Mesendoderm (in vitro differentiated cells): ENCODE results near the gene POLR2F.

ENCODE experiments used
- DNase-seq: peaks from one replicate; pipeline ENCODE4 v3.0.0; 2013
- H2AK5ac ChIP-seq: 2 replicates; pipeline ENCODE4 v1.6.1; 2013; ENCODE audit warnings: low read length, inconsistent platforms
- H2BK120ac ChIP-seq: 2 replicates; pipeline ENCODE4 v1.6.1; 2013; ENCODE audit warnings: low read depth, mild to moderate bottlenecking, low read length, moderate library complexity, mixed read lengths
- H2BK15ac ChIP-seq: replicated peaks from 2 replicates; pipeline ENCODE4 v1.6.1; 2013; ENCODE audit warnings: low read depth, mild to moderate bottlenecking, moderate library complexity
- H2BK5ac ChIP-seq: 2 replicates; pipeline ENCODE4 v1.6.1; 2013; ENCODE audit warnings: low read length, inconsistent platforms
- H3K18ac ChIP-seq: 2 replicates; pipeline ENCODE4 v1.6.1; 2013; ENCODE audit warnings: mild to moderate bottlenecking, low read length, mixed read lengths
- H3K23ac ChIP-seq: one replicate; pipeline ENCODE4 v1.6.1; 2013; ENCODE audit warnings: low read length
- H3K27ac ChIP-seq: 2 replicates; pipeline ENCODE4 v1.5.1; 2013; ENCODE audit warnings: low read depth, mild to moderate bottlenecking, inconsistent platforms, low read length, moderate library complexity
- H3K27me3 ChIP-seq: 2 replicates; pipeline ENCODE4 v1.6.1; 2013; ENCODE audit warnings: low read length, control low read depth, mild to moderate bottlenecking, inconsistent platforms; ENCODE audit not compliant: insufficient read depth, poor library complexity
- H3K36me3 ChIP-seq: 2 replicates; pipeline ENCODE4 v1.6.1; 2013; ENCODE audit warnings: low read length, inconsistent platforms; ENCODE audit not compliant: control insufficient read depth, insufficient read depth
- H3K4ac ChIP-seq: one replicate; pipeline ENCODE4 v1.6.1; 2013; ENCODE audit warnings: low read depth, mild to moderate bottlenecking, low read length, moderate library complexity
- H3K4me1 ChIP-seq: 2 replicates; pipeline ENCODE4 v1.6.1; 2013; ENCODE audit warnings: low read depth, low read length, inconsistent platforms; ENCODE audit not compliant: control insufficient read depth
- H3K4me2 ChIP-seq: 2 replicates; pipeline ENCODE4 v1.6.1; 2013; ENCODE audit warnings: low read length
- H3K4me3 ChIP-seq: 2 replicates; pipeline ENCODE4 v1.5.1; 2013; ENCODE audit warnings: mild to moderate bottlenecking, low read length
- H3K56ac ChIP-seq: one replicate; pipeline ENCODE4 v1.6.1; 2013; ENCODE audit warnings: low read length
- H3K79me1 ChIP-seq: 2 replicates; pipeline ENCODE4 v1.6.1; 2013; ENCODE audit warnings: low read length, inconsistent platforms
- H3K79me2 ChIP-seq: 2 replicates; pipeline ENCODE4 v1.6.1; 2013; ENCODE audit warnings: mild to moderate bottlenecking, low read length; ENCODE audit not compliant: control insufficient read depth, insufficient read depth
- H3K9ac ChIP-seq: 2 replicates; pipeline ENCODE4 v1.6.1; 2013; ENCODE audit warnings: low read length, inconsistent platforms
- H4K5ac ChIP-seq: one replicate; pipeline ENCODE4 v1.6.1; 2013; ENCODE audit warnings: low read length
- H4K8ac ChIP-seq: one replicate; pipeline ENCODE4 v1.6.1; 2013; ENCODE audit warnings: low read depth, mild to moderate bottlenecking, control low read depth, low read length, moderate library complexity
- WGBS: extraction: QIAGEN DNeasy Blood & Tissue Kit; methylation state at CpG from one replicate; pipeline ENCODE4 v1.1.7; 2013; ENCODE audit warnings: low lambda C conversion rate, missing lambda C conversion rate; ENCODE audit not compliant: insufficient coverage; ENCODE audit errors: extremely low coverage; 5-methylcytosine and 5-hydroxymethylcytosine counted together

The POLR2F gene

DNA sequence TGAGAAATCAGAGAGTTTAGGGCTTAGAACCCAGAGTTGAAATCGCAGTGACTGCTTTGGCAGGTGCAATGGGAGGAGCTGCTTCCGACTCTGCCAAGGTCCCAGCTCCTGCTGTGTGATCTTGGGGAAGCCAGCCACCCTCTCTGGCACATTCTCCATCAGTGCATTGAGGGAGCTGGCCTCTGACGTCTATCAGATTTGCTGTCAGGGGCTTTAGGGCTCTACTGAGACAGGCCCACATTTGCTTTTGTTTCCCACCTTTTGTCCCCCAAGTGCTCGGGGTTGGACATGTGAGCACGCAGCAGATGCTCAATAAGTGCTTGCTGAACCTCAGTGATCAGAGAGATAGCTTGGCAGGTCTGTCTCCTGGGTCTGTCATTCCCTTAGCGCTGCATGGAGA lies 41.5 kb downstream of the POLR2F start:
- Histone ChIP-seq H3K4me1 (no peaks in the 10 kb centered on the region), H2BK15ac (no peak overlapping the region), H4K5ac (no peak overlapping the region), H2BK5ac (no peak overlapping the region), H2BK120ac (no peak overlapping the region), H3K18ac (no peak overlapping the region), H3K9ac (no peak overlapping the region), H3K56ac (no peak overlapping the region), H3K27me3 (no peaks in the 10 kb centered on the region), H3K79me2 (no peaks in the 10 kb centered on the region), H3K23ac (no peak overlapping the region), H2AK5ac (no peak overlapping the region), H4K8ac (no peak overlapping the region), H3K4ac (no peak overlapping the region), H3K36me3 (no peaks in the 10 kb centered on the region), H3K4me2 (no peak overlapping the region), H3K27ac (no peak overlapping the region), H3K79me1 (no peaks in the 10 kb centered on the region), H3K4me3 (no peak overlapping the region)
- WGBS = no CpG with 5 or more reads among the region's 6 CpGs
- DNase-seq = no peak

GRCh38 chr22:37995460-37995859 lies 42.0 kb downstream of the POLR2F start:
- Histone ChIP-seq H3K4ac (no peak overlapping the region), H3K4me2 (no peak overlapping the region), H3K27ac (no peak overlapping the region), H3K36me3 (no peaks in the 10 kb centered on the region), H3K79me2 (no peaks in the 10 kb centered on the region), H3K4me1 (no peaks in the 10 kb centered on the region), H3K79me1 (no peaks in the 10 kb centered on the region), H2BK120ac (no peak overlapping the region), H2BK5ac (no peak overlapping the region), H2AK5ac (no peak overlapping the region), H3K27me3 (no peaks in the 10 kb centered on the region), H2BK15ac (no peak overlapping the region), H4K8ac (no peak overlapping the region), H4K5ac (no peak overlapping the region), H3K23ac (no peak overlapping the region), H3K4me3 (no peak overlapping the region), H3K18ac (no peak overlapping the region), H3K9ac (no peak overlapping the region), H3K56ac (no peak overlapping the region)
- DNase-seq = no peak
- WGBS = no CpG with 5 or more reads among the region's 4 CpGs

DNA sequence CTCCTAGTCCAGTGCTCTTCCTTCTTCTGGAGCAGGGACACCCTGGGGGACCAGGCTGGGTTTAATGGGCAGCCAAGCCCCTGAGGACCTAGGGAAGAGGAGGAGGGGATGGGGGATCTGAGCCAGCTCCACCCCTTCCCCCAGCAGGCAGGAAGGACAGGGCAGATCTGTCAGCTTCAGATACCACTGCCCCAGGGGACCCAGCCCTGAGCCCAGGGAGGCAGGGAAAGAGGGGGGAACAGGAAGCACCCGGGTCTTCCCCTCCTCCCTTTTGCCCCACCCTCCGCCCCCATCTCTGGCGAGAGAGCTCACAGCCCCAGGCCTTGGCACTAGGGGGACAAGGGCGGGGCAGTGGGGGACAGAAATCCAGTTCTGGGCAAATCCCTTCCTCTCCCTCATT lies 42.6 kb downstream of the POLR2F start:
- no peaks in the 10 kb centered on the region for H3K27me3 ChIP-seq
- H3K79me1 ChIP-seq = no peaks in the 10 kb centered on the region
- H3K23ac ChIP-seq = no peak overlapping the region
- H3K4me2 ChIP-seq = no peak overlapping the region
- H3K27ac ChIP-seq = no peak overlapping the region
- H4K8ac ChIP-seq = no peak overlapping the region
- H2BK5ac ChIP-seq = no peak overlapping the region
- H3K56ac ChIP-seq = no peak overlapping the region
- H4K5ac ChIP-seq = no peak overlapping the region
- no peaks in the 10 kb centered on the region for H3K79me2 ChIP-seq
- WGBS = no CpG with 5 or more reads among the region's 4 CpGs
- no peak overlapping the region for H3K4ac ChIP-seq
- H3K9ac ChIP-seq = no peak overlapping the region
- no peaks in the 10 kb centered on the region for H3K4me1 ChIP-seq
- no peak overlapping the region for H3K4me3 ChIP-seq
- H2BK120ac ChIP-seq = no peak overlapping the region
- H3K18ac ChIP-seq = no peak overlapping the region
- H3K36me3 ChIP-seq = no peaks in the 10 kb centered on the region
- H2BK15ac ChIP-seq = no peak overlapping the region
- H2AK5ac ChIP-seq = no peak overlapping the region
- no peak for DNase-seq

DNA sequence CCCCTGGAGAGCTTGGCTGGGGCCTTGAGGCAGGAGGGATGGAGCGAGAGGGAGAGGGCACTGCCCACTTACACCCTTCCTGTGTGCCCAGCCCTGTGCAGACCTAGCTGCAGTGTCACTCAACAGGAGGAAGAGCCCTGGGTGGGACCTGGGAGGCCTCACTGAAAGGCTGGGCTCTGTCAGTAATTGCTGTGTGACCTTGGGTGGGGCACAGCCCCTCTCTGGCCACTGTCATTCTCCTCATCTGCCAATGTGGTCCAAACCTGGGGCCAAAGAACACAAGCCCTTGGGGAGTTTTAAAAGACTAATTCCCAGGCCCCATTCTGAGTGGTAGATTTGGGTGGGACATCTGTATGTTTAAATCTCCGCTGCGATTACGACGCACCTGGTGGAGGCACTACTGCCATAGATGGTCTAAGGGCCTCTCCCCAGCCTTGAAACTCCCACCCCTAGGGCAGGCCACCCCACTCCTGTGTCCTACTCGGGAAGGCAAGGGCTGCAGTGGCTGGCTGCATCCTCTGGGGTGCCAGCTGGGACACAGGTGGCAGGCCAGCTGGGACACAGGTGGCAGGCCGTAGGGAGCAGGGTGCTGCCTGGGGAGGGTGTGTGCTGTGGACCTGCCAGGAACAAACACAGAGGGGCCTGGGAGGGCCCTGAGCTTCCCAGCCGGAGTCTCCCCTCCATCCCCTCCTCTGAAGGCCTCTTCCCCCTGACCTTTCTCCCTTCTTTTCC lies 43.2 kb downstream of the POLR2F start:
- no peak overlapping the region for H3K23ac ChIP-seq
- H3K9ac ChIP-seq = no peak overlapping the region
- no peaks in the 10 kb centered on the region for H3K4me1 ChIP-seq
- no peaks in the 10 kb centered on the region for H3K79me2 ChIP-seq
- H2BK15ac ChIP-seq = no peak overlapping the region
- H4K8ac ChIP-seq = no peak overlapping the region
- no peak overlapping the region for H3K18ac ChIP-seq
- H3K4me3 ChIP-seq = no peak overlapping the region
- H3K4ac ChIP-seq = no peak overlapping the region
- no peaks in the 10 kb centered on the region for H3K36me3 ChIP-seq
- no peaks in the 10 kb centered on the region for H3K27me3 ChIP-seq
- no peak overlapping the region for H2AK5ac ChIP-seq
- H3K56ac ChIP-seq = peak overlapping the region; percentile 2
- no CpG with 5 or more reads among the region's 8 CpGs for WGBS
- H2BK120ac ChIP-seq = no peak overlapping the region
- no peak overlapping the region for H4K5ac ChIP-seq
- no peak overlapping the region for H3K4me2 ChIP-seq
- no peak overlapping the region for H2BK5ac ChIP-seq
- no peaks in the 10 kb centered on the region for H3K79me1 ChIP-seq
- no peak for DNase-seq
- no peak overlapping the region for H3K27ac ChIP-seq

DNA sequence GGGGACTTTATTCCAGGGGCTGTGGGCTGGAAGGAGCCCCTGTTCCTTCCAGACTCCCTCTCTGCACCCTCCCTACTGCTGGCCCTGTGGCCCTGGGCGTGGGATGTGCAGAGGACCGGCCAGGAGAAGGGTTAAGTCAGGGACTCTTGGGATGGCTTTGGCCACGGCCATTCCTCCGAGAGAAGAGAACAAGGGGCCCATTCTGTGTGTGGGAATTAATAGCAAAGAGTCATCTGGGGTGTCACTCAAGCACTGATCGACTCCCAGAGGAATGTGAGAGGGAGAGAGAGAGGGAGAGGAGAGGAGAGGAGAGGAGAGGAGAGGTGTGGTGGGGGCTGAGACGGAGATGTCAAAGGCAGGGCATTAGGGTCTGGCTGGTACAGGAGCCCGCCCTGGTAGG lies 45.0 kb downstream of the POLR2F start:
- Histone ChIP-seq H4K5ac (no peak overlapping the region), H3K4me1 (no peaks in the 10 kb centered on the region), H2AK5ac (no peak overlapping the region), H3K27me3 (no peaks in the 10 kb centered on the region), H3K23ac (no peak overlapping the region), H3K4ac (no peak overlapping the region), H3K27ac (no peak overlapping the region), H3K18ac (no peak overlapping the region), H3K56ac (no peak overlapping the region), H2BK5ac (no peak overlapping the region), H3K4me3 (no peak overlapping the region), H2BK120ac (no peak overlapping the region), H3K9ac (no peak overlapping the region), H3K79me1 (no peaks in the 10 kb centered on the region), H4K8ac (no peak overlapping the region), H3K79me2 (no peaks in the 10 kb centered on the region), H3K4me2 (no peak overlapping the region), H2BK15ac (no peak overlapping the region), H3K36me3 (no peaks in the 10 kb centered on the region)
- no CpG with 5 or more reads among the region's 7 CpGs for WGBS
- DNase-seq = no peak

DNA sequence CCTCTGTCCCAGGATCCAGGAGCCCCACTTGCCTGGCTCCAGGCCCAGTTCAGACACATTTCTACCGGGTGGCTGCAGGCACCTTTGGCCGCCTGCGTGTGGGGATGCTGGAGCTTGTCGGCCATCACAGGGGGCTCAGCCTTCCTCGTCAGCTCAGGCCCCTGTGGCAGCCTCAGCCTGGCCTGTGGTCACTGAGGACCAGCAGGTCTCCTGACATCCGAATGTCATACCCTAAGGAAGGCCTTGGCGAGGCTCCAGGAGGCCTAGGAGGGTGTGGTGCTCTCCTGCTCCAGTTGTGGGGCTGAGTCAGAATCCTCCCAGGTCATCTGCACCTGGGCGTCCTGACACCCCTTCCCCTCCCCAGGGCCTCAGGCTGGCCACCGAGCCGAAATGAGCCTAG lies 45.7 kb downstream of the POLR2F start:
- no peak overlapping the region for H2BK120ac ChIP-seq

More for the DNA sequence above, 45.7 kb downstream of the POLR2F start:
- Histone ChIP-seq H2AK5ac (no peak overlapping the region), H3K9ac (no peak overlapping the region), H3K79me2 (no peaks in the 10 kb centered on the region), H2BK15ac (no peak overlapping the region), H3K4me2 (no peak overlapping the region), H3K23ac (no peak overlapping the region), H2BK5ac (no peak overlapping the region), H3K4me3 (no peak overlapping the region), H3K27me3 (no peaks in the 10 kb centered on the region), H3K4ac (no peak overlapping the region), H4K5ac (no peak overlapping the region), H3K18ac (no peak overlapping the region), H3K36me3 (no peaks in the 10 kb centered on the region), H3K79me1 (no peaks in the 10 kb centered on the region), H3K4me1 (no peaks in the 10 kb centered on the region), H4K8ac (no peak overlapping the region), H3K27ac (no peak overlapping the region), H3K56ac (no peak overlapping the region)
- WGBS = no CpG with 5 or more reads among the region's 10 CpGs
- DNase-seq = no peak
